ENCODE results near the gene TSHZ2. TPM values are rescaled to one million over a fixed set of nuclear protein-coding genes. Genes with fewer than 3 reads are reported as not detected.

TSHZ2 gene
- total and polyA plus RNA-seq, 2 donors (not counting 1 experiment from before 2014, with no cell fraction given): 1.00 to 5.7 TPM

DNA sequence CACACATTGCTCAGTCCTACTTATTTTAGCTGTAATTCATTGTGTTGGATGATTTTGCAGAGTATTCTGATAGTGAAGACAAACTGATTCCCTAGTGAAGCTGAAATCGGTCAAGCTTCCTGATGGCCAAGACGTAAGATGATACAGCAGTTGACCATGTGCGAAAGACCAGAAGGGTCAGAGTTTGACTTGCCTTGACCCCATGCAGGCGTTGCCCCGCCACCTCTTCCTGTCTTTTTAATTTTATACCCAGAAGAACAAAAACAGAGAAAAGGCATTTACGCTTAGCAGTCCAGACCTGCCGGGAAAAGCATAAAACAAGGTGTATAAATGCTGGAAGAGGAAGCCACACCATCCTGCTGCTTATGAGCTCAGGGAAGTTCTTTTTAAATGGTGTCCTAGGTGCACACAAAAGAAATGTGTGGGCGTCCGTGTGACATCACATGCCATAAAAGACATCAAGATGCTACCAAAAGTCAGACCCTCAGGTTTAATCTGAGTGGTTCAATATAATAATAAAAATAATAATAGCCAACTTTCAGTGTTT, 32.2 kb downstream of the TSHZ2 start:
- Mint-ChIP-seq H3K27me3 (peaks cover 11% of the 10 kb centered on the region), H3K9me3 (ENCODE audit: insufficient read depth) (no peaks in the 10 kb centered on the region), H3K4me1 (peaks cover 26% of the 10 kb centered on the region), H3K4me3 (no peak overlapping the region), H3K27ac (no peak overlapping the region)
- WGBS (ENCODE audit: insufficient coverage): 94% methylated on average over 5 of the region's 9 CpGs
- Histone ChIP-seq H3K27ac (ENCODE audit: low read length in 2 of 2) (no peak overlapping the region), H4K20me1 (ENCODE audit: control insufficient read depth, insufficient read depth, low read length, poor library complexity, severe bottlenecking) (no peaks in the 10 kb centered on the region), H3K27me3 (replicated peaks in 1 of 4; ENCODE audit: control extremely low read depth in 1 of 4, control insufficient read depth in 3 of 4, insufficient read depth in 4 of 4, low read length in 3 of 4) (no peaks in the 10 kb centered on the region), H3K4me1 (ENCODE audit: control insufficient read depth in 2 of 2, insufficient read depth in 2 of 2, low read length in 2 of 2) (peaks cover 16 to 28% of the 10 kb centered on the region in 2 donors), H3K4me3 (ENCODE audit: control extremely low read depth in 1 of 5, extremely low read depth in 1 of 5, insufficient read depth in 1 of 5, low read depth in 2 of 5, low read length in 4 of 5) (no peak overlapping the region), H3K9me3 (ENCODE audit: control extremely low read depth in 1 of 3, control insufficient read depth in 2 of 3, insufficient read depth in 1 of 3, low read length in 2 of 3) (no peaks in the 10 kb centered on the region), H3K9ac (ENCODE audit: low read length) (no peak overlapping the region), H3K79me2 (ENCODE audit: control insufficient read depth, insufficient read depth, low read length) (no peaks in the 10 kb centered on the region), H3K36me3 (replicated peaks in 1 of 2; ENCODE audit: control extremely low read depth in 1 of 2, control insufficient read depth in 1 of 2, extremely low read depth in 1 of 2, insufficient read depth in 2 of 2, low read length in 1 of 2) (no peaks in the 10 kb centered on the region), H3K4me2 (replicated peaks; ENCODE audit: low read depth, low read length, poor library complexity, severe bottlenecking) (no peak overlapping the region), H2AFZ (ENCODE audit: insufficient read depth, low read depth, low read length, poor library complexity, severe bottlenecking) (no peak overlapping the region)
- ChIA-PET POLR2A (no interaction called here), CTCF (no interaction called here)
- ATAC-seq (ENCODE audit: low read depth) (no peak), DNase-seq (no peak)
- intact Hi-C loops (cut with micrococcal nuclease): loop anchor here (10.0 kb wide), 1 partner anchor 150 kb away; no protein-coding TSS in a partner anchor
- no peak for TF ChIP-seq EZH2 (IDR thresholded peaks at IDR 0.05; ENCODE audit: borderline replicate concordance, insufficient read depth, low read depth, low read length, poor library complexity, severe bottlenecking)
- no peak for TF ChIP-seq CTCF (IDR thresholded peaks at IDR 0.05)

DNA sequence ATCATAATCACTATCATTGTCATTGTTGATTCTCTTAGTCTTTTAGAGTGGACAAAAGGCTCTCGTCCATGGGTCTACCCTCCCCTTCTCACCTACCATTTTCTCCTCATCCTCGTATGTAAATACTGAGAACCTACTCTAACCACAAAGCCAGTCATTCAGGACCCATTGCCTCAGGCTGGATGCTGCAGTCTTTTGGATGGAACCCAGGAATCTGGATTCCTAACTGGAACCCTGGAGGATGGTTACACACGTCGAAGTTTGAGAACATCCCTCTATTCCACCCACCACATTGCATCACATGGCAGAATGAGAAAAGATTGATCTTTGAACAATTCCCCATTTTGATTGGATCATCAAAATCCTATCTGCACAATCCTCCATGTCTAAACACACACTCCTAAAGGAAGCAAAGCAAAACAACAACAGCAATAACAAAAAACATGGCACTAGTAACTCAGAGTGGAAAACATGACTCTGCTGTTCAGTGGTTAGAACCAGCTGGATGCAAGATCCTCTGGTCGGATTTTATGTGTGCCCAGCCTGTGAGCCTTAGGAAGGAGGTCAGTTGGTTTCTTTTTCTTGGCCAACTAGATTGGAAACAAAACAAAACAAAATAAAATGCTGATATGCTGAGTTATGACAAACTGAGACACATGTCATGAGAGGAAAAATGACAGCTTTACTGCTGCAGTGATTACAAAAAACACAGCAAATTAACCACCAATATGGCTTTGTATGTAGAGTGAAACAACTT, 38.0 kb downstream of the TSHZ2 start:
- H2AFZ ChIP-seq (ENCODE audit: insufficient read depth, low read depth, low read length, poor library complexity, severe bottlenecking): no peak overlapping the region
- Mint-ChIP-seq H3K9me3 (ENCODE audit: insufficient read depth) (no peaks in the 10 kb centered on the region), H3K4me1 (peaks cover 15% of the 10 kb centered on the region), H3K27me3 (peaks cover 13% of the 10 kb centered on the region), H3K4me3 (no peak overlapping the region), H3K27ac (no peak overlapping the region)
- TF ChIP-seq EZH2 (IDR thresholded peaks at IDR 0.05; ENCODE audit: borderline replicate concordance, insufficient read depth, low read depth, low read length, poor library complexity, severe bottlenecking) (no peak), CTCF (IDR thresholded peaks at IDR 0.05) (no peak)
- WGBS (ENCODE audit: insufficient coverage): 88% methylated on average over 5 of the region's 5 CpGs
- no peak overlapping the region for H3K4me3 ChIP-seq (ENCODE audit: control extremely low read depth in 1 of 5, extremely low read depth in 1 of 5, insufficient read depth in 1 of 5, low read depth in 2 of 5, low read length in 4 of 5)
- H3K4me1 ChIP-seq (ENCODE audit: control insufficient read depth in 2 of 2, insufficient read depth in 2 of 2, low read length in 2 of 2): peaks cover 0 to 7% of the 10 kb centered on the region in 2 donors
- DNase-seq (no peak), ATAC-seq (ENCODE audit: low read depth) (no peak)
- H3K27ac ChIP-seq (ENCODE audit: low read length in 2 of 2): no peak overlapping the region
- no peak overlapping the region for H3K4me2 ChIP-seq (replicated peaks; ENCODE audit: low read depth, low read length, poor library complexity, severe bottlenecking)
- ChIA-PET POLR2A (no interaction called here), CTCF (interaction anchor here (2.1 kb wide), 1 partner anchor 9 kb away, joined by 5 read pairs; no protein-coding TSS in a partner anchor)
- no peaks in the 10 kb centered on the region for H4K20me1 ChIP-seq (ENCODE audit: control insufficient read depth, insufficient read depth, low read length, poor library complexity, severe bottlenecking)
- intact Hi-C loops (cut with micrococcal nuclease): loop anchor here (10.0 kb wide), 1 partner anchor 145 kb away; no protein-coding TSS in a partner anchor
- H3K27me3 ChIP-seq (replicated peaks in 1 of 4; ENCODE audit: control extremely low read depth in 1 of 4, control insufficient read depth in 3 of 4, insufficient read depth in 4 of 4, low read length in 3 of 4): no peaks in the 10 kb centered on the region
- peaks cover 0 to 6% (median 5%) of the 10 kb centered on the region in 3 donors for H3K9me3 ChIP-seq (ENCODE audit: control extremely low read depth in 1 of 3, control insufficient read depth in 2 of 3, insufficient read depth in 1 of 3, low read length in 2 of 3)
- H3K36me3 ChIP-seq (replicated peaks in 1 of 2; ENCODE audit: control extremely low read depth in 1 of 2, control insufficient read depth in 1 of 2, extremely low read depth in 1 of 2, insufficient read depth in 2 of 2, low read length in 1 of 2): no peaks in the 10 kb centered on the region
- H3K79me2 ChIP-seq (ENCODE audit: control insufficient read depth, insufficient read depth, low read length): no peaks in the 10 kb centered on the region
- H3K9ac ChIP-seq (ENCODE audit: low read length): no peak overlapping the region
